ENCODE results near the gene APP. TPM values are rescaled to one million over a fixed set of nuclear protein-coding genes. Genes with fewer than 3 reads are reported as not detected.

The APP gene
- total RNA-seq, 1 experiment from 2014 or later = 75.9 TPM

DNA sequence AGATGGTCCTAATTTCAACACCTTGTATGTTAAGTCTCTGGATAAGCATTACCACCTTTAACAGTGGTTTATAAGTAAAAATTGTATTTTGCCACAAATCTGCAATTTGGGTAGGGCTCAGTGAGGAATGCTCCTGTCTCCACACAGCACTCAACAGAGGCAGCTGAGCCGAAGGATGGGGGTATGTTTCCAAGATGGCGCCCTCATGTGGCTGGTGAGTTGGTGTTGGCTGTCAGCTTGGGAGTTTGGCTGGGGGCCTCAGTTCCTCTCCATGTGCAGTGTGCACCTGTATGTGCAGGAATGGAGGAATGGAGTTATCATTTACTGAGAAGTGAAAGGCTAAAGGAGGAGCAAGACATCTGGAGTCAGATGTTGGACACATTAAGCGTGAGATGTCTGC lies 299.0 kb downstream of the APP start:
- no peak for DNase-seq (ENCODE audit: low read depth)

DNA sequence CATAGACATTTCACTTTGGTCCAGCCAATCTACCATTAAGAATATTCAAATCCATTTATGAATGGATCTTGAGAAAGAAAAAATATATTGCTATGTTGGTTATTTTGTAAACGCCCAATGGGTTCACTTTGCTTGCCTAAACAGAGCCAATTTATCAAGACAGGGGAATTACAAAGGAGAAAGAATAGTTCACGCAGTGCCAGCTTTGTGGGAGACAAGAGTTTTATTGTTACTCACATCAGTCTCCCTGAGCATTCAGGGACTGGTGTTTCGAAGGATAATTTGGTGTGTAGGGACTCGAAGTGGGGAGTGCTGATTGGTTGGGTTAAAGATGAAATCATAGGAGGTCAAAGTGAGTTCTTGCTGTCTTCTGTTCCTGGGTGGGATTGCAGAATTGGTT lies 300.5 kb downstream of the APP start:
- DNase-seq (ENCODE audit: low read depth) = no peak

DNA sequence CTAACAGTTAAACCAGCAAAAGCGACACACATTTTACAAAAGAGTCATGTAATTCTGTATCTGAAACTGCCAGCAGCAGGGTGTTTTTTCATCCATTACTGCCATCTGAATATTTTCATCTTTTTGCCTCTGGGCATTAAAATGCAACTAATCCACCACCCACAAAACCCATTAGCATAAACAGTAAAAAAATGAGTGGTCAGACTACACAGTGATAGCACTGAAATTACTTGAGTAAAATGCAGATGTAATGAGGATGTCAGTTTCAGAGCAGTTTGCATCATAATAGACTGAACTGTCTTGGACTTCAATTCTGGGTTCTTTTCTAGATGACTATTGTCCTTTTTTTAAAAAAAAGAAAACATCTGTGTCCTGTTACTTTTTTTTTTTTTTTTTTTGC lies 303.5 kb downstream of the APP start:
- DNase-seq (ENCODE audit: low read depth) = no peak

GRCh38 chr21:25863747-25864146 lies 306.8 kb downstream of the APP start:
- DNase-seq (ENCODE audit: low read depth) = no peak

DNA sequence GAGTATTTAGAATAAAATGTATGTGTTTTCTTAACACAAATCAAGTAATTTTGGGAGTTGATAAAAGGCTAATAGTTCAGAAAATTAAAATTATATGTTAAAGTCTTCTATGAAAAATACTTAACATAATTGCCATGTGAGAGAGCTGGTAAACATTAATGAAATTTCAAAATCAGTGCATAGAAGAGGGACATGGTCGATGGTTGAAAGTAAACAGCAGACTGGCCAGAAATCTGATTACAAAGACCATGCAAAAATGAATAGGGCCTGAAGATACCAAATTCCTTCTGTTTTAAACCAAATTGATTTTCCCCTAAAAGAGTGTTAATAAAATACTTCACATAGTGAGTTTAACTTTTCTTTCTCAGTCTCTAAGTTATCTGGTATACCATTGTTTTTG lies 307.5 kb downstream of the APP start:
- no peak for DNase-seq (ENCODE audit: low read depth)

- peak; percentile 40 for DNase-seq (ENCODE audit: low read depth)
Observed at GRCh38 chr21:25862596-25862995, 308.0 kb downstream of the APP start.

- no peak for DNase-seq (ENCODE audit: low read depth)
Observed at GRCh38 chr21:25862112-25862511, 308.5 kb downstream of the APP start.

DNA sequence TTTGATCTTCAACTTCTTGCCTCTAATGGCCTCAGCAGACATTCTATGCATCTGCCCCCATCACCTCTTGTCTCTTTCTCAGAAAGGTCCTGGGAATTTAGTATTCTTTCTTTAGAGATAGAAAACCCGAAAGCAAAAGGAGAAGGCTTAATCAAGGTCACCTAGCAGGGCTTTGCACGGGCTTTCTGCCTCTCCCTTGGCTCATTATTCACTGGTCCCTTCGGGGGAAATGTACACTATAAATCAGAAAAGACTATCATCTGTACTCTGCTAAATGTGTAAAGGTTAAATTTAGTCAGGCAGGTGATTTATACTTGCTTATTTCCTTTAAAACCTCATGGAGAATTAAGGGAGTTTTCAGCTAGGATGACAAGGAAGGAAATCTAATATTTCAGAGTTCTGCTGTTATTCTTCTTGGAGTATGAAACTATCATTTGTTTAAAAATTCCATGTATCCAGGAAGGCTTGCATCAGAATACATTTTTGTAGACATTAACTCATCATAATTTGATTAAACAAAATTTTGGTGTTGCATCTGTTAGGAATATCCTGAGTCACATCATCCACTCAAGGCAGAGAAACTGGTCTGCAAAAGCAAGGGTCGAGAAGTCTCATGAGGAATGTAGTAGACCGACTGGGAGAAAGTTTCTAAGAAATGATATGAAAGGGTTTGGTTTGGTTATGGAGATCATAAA lies 311.2 kb downstream of the APP start:
- DNase-seq (ENCODE audit: low read depth) = no peak

GRCh38 chr21:25858325-25858724 lies 312.2 kb downstream of the APP start:
- no peak for DNase-seq (ENCODE audit: low read depth)

DNA sequence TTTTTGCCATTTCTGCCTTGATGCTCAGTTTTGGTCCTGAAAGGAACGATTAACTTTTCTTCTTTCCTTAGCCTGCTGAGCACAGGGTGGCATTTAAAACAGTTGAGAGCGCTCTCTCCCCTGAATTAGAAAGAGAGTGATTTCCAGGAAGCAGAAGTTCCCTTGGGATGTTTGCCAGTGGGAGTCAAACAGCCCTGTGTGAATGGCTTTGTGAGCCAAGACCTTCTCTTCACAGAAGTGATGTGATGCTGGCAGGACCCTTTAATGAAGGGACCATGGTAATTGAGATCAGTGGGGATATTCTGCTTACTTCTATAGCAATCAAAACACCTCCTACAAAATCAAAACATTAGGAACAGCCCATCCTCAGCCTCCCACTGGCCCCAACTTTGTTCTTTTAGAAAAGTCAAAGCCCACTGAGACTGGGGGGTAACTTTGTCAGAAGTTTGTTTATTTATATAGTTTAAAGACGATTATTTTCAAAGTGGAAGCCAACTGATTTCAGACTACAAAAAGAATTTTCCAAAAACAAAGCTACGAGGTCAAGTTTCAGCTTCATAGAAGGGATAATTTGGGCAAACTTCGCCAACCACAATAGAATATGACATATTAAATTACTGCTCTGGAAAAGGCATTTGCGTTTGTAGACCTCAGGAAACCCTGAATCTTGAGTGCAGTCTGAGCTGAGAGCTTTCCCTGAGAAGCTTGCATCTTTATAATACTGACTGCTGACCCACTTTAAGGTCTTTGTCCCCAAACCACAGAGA lies 313.1 kb downstream of the APP start:
- no peak for DNase-seq (ENCODE audit: low read depth)

- no peak for DNase-seq (ENCODE audit: low read depth)
Observed at GRCh38 chr21:25855576-25855975, 315.0 kb downstream of the APP start.

DNA sequence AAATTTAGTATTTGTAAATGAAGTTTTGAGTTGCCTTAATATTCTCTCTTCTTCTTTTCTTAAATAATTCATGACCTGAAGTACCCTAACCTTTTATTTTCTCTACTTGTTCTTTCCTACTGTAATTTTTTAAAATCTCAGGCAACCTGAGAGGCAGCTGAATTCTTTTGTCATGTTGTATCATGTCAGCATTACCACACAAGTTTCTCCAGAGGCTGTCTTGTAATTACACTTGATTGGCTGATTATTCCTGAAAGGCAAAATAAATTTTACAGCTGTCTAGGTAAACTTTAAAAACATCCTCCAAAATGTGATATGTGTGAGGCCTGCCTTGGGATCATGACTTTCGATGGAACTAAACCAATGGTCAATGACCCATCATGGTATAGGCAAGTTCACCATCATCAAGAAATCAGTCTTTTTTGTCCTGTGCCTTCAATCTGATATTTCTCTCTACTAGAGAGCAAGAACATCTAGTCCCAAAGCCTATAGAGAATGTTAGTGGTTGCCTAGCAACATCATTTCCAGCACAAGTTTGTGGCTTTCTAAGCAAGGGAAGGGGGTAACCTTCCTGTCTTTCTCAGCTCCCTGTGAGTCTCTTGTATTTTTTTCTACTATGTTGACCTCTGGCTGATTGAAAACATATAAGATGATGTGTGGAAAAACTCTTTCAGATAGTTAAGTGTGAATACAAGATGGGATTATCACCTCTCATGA lies 320.3 kb downstream of the APP start:
- DNase-seq (ENCODE audit: low read depth) = no peak

- DNase-seq (ENCODE audit: low read depth) = no peak
Observed at GRCh38 chr21:25848309-25848708, 322.3 kb downstream of the APP start.

GRCh38 chr21:25845729-25846256 lies 324.8 kb downstream of the APP start:
- DNase-seq (ENCODE audit: low read depth) = peak; percentile 6

- DNase-seq (ENCODE audit: low read depth) = no peak
Observed at GRCh38 chr21:25842925-25843324, 327.6 kb downstream of the APP start.

GRCh38 chr21:25838809-25839208 lies 331.8 kb downstream of the APP start:
- peak; percentile 13 for DNase-seq (ENCODE audit: low read depth)

DNA sequence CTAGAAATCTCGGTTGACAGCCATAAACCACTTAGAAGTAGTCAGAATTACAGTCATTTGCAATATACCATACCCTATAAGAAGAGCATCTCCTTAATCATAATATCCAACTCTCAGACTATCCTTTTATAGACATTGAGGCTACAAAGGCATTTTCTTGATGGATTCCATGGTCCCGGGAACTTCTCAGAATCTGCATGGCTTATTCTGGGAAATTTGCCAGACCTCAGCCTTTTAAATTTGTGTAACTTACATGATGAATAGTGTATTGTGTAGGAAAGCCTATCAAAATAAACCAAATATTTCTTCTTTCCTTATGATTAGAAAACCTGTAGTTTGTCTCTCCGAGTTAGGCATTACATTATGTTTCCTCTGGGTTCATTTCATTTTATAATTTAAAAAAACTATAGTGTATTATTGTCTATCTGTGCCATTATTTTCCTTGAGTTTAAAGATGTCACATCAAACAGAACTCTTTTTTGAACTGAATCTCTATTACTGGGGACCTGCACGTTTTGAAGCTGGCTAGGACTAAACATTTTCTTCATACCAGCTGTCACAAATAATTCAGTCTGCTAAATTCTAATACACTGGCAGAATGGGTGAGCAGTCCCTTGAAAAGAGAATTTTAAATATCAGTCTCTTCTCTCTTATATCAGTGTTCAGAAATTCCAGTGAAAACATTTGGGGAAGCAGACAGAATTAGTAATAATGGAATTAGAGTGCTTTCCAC lies 332.9 kb downstream of the APP start:
- peak; percentile 44 for DNase-seq (ENCODE audit: low read depth)

- peak; percentile 3 for DNase-seq (ENCODE audit: low read depth)
Observed at GRCh38 chr21:25836396-25836795, 334.2 kb downstream of the APP start.

DNA sequence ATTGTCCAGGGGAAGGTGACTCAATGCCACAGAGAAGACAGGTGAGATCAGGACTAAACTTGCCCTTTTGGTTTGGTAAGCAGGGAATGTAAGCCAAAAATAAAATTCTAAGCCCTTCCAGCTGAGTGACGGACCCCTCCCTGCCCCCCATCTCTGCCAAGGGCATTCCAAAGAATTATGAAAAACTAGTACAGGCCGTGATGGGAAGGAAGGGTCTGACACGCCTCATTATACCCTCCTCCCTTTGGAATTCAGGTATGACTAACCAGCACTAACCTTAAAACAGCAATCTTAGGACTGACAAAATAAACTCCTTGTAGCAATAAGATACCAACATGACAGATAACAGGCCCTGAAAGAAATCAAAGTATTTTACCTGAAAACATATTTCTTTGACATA lies 336.2 kb downstream of the APP start:
- no peak for DNase-seq (ENCODE audit: low read depth)

DNA sequence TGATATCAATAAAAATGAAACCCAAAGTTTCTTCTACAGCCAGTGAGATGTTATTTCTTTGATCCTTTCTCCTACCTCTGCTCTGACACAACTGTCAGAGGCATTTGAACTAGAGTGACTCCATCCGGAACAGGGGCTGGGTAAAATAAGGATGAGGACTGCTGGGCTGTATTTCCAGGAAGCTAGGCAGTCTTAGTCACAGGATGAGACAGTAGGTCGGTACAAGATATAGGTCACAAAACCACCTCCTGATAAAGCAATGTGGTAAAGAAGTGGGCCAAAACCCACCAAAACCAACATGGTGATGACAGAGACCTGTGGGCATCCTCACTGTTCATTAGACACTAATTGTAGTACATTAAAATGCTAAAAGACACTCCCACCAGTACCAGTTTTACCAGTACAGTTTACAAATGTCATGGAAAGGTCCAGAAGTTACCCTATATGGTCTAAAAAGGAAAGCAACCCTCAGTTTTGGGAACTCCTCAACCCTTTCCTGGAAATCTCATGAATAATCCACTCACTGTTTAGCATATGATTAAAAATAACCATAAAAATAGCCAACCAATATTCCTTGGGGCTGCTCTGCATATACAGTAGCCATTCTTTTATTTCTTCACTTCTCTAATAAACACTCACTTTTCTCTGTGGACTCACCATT lies 339.1 kb downstream of the APP start:
- no peak for DNase-seq (ENCODE audit: low read depth)
